Body of pancreas (tissue), 4 donors: ENCODE measurements around the gene PRRT2. TPM values are rescaled to one million over a fixed set of nuclear protein-coding genes. Genes with fewer than 3 reads are reported as not detected.
"Not testable (repeated sequence)": the region's sequence is repeated elsewhere in the genome, so short reads cannot be mapped to it uniquely, and the experiment has no call there.

Experiments used
- ATAC-seq: fragments of 150-250 bp; one replicate; pipeline ENCODE4 v1.9.1; 2016
- DNase-seq, 4 donors: peaks; one replicate each; pipeline ENCODE4 v3.0.0-alpha.2; 2019
- H3K27ac ChIP-seq, 4 donors: fragments of 200-600 bp; sonication (generic); 1 replicate in 3 of 4; 2 replicates in 1 of 4; pipeline versions ENCODE4 v1.5.1 to v1.6.1; 2016 to 2019; ENCODE audit warnings: mild to moderate bottlenecking in 1 of 4, mixed read lengths in 1 of 4, moderate library complexity in 1 of 4
- H3K27me3 ChIP-seq, 2 donors: fragments of 200-600 bp; sonication (generic); one replicate each; pipeline ENCODE4 v1.6.0; 2016; ENCODE audit warnings: mild to moderate bottlenecking in 1 of 2
- H3K36me3 ChIP-seq, 2 donors: fragments of 200-600 bp; sonication (generic); replicated peaks in 1 of 2; 2 replicates each; pipeline ENCODE4 v1.5.1; 2016; ENCODE audit warnings: low read depth in 2 of 2; ENCODE audit not compliant: insufficient read depth in 1 of 2
- H3K4me1 ChIP-seq: fragments of 200-600 bp; sonication (generic); one replicate; pipeline ENCODE4 v1.6.0; 2016
- H3K4me3 ChIP-seq, 2 donors: fragments of 200-600 bp; sonication (generic); 1 replicate in 1 of 2; 2 replicates in 1 of 2; pipeline ENCODE4 v1.5.1; 2016 to 2019
- H3K9me3 ChIP-seq, 3 donors: fragments of 200-600 bp; sonication (generic); 1 replicate in 2 of 3; 2 replicates in 1 of 3; pipeline ENCODE4 v1.5.1; 2016
- CTCF ChIP-seq, 7 experiments: fragments of 450-650 bp in 4 of 7; fragments of 200-600 bp in 3 of 7; sonication (generic) in 3 of 7; IDR thresholded peaks; one replicate each; pipeline ENCODE4 v1.5.1; 2016 to 2019; ENCODE audit warnings: antibody characterized with exemption in 7 of 7
- POLR2A ChIP-seq, 3 donors: fragments of 450-650 bp; IDR thresholded peaks; one replicate each; pipeline ENCODE4 v1.6.1; 2016; ENCODE audit warnings: antibody characterized with exemption in 3 of 3, mild to moderate bottlenecking in 2 of 3
- WGBS, 2 donors: methylation state at CpG; one replicate each; pipeline ENCODE4 v1.1.5; 2017; 5-methylcytosine and 5-hydroxymethylcytosine counted together
- intact Hi-C: fragments of 100-400 bp; cut with DNase I; formaldehyde crosslinking; loops from one replicate; pipeline ENCODE4 v1.15.1; 2023
- total RNA-seq, 2 donors: library from RNA; depleted of rRNA; stranded (reverse); fragments of >200 nt; gene quantifications; one replicate each; pipeline ENCODE4 v1.1.0, GENCODE V29; 2016

PRRT2 gene
- total RNA-seq, 2 donors from 2014 or later: 1.0 TPM; not detected in 1

GRCh38 chr16:29825145-29826044 lies 13.4 kb downstream of the PRRT2 start:
- TF ChIP-seq CTCF (IDR thresholded peaks at IDR 0.05) (no peak), POLR2A (IDR thresholded peaks at IDR 0.05) (no peak)
- Histone ChIP-seq H3K27ac (peak overlapping the region; percentile 70 to 86 (median 78)), H3K4me1 (peaks cover 97% of the 10 kb centered on the region), H3K27me3 (no peaks in the 10 kb centered on the region), H3K36me3 (no peaks in the 10 kb centered on the region), H3K4me3 (no peak overlapping the region), H3K9me3 (no peaks in the 10 kb centered on the region)
- no peak for ATAC-seq
- intact Hi-C loops: no loop called here
- WGBS, 2 donors: 73 to 80% methylated on average over 8 to 10 of the region's 10 CpGs
- DNase-seq: peak in 1 of 4 donors; percentile 40

DNA sequence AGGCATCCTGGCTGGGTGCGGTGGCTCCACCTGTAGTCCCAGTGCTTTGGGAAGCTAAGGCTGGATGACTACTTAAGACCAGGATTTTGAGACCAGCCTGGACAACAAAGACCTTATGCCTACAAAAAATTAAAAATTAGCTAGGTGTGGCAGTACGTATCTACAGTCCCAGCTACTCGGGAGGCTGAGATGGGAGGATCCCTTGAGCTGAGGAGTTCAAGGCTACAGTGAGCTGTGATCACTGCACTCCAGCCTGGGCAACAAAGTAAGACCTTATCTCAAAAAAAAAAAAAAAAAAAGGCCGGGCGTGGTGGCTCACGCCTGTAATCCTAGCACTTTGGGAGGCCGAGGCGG lies 14.3 kb downstream of the PRRT2 start:
- Histone ChIP-seq H3K9me3 (no peaks in the 10 kb centered on the region), H3K4me3 (no peak overlapping the region), H3K36me3 (no peaks in the 10 kb centered on the region), H3K4me1 (peaks cover 100% of the 10 kb centered on the region), H3K27ac (peak overlapping the region in 3 of 4 donors; percentile 77 to 86 (median 78)), H3K27me3 (no peaks in the 10 kb centered on the region)
- 82 to 90% methylated on average over 7 to 8 of the region's 8 CpGs for WGBS, 2 donors
- ATAC-seq: no peak
- DNase-seq: no peak
- no peak for TF ChIP-seq POLR2A (IDR thresholded peaks at IDR 0.05)
- no peak for TF ChIP-seq CTCF (IDR thresholded peaks at IDR 0.05)
- intact Hi-C loops: no loop called here

- Histone ChIP-seq H3K4me1 (peaks cover 62% of the 10 kb centered on the region), H3K27ac (peak overlapping the region in 3 of 4 donors; percentile 25 to 69 (median 29))
- no peak for DNase-seq
These were observed 18.8 kb downstream of the PRRT2 start for GRCh38 chr16:29830774-29831173.

DNA sequence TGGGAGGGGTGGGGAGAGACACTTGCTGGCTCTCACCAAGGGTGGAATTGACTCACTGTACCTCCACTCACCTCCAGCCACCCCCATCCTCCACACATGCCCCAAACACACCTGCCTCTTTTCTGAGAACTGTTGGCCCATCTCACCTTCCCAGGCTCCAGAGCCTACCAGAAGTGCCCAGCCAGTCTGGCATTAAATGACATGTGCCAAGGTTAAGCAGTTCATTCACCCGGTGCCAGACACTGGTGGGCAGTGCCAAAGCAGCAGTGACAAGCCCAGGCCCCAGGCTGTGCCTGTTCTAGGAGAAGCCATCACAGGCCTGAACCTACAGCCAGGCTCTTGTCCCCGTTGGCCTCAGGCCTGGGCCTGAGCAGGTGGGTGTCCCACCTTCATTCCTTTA lies 19.5 kb downstream of the PRRT2 start:
- no peak overlapping the region for H3K4me3 ChIP-seq
- H3K27ac ChIP-seq: peak overlapping the region in 2 of 4 donors; percentile 29 to 69
- intact Hi-C loops: no loop called here
- H3K9me3 ChIP-seq: no peaks in the 10 kb centered on the region
- WGBS, 2 donors: 12 to 48% methylated on average over 2 of the region's 2 CpGs
- peaks cover 9 to 13% of the 10 kb centered on the region in 2 donors for H3K36me3 ChIP-seq
- H3K4me1 ChIP-seq: peaks cover 55% of the 10 kb centered on the region
- DNase-seq: peak; percentile 81 to 94 (median 92)
- peak; percentile 77 for ATAC-seq
- TF ChIP-seq POLR2A (IDR thresholded peaks at IDR 0.05) (no peak), CTCF (IDR thresholded peaks at IDR 0.05) (no peak)
- no peaks in the 10 kb centered on the region for H3K27me3 ChIP-seq

More at GRCh38 chr16:29830774-29831173, 18.8 kb downstream of the PRRT2 start:
- Histone ChIP-seq H3K36me3 (peaks cover 9 to 13% of the 10 kb centered on the region in 2 donors), H3K9me3 (no peaks in the 10 kb centered on the region), H3K27me3 (no peaks in the 10 kb centered on the region), H3K4me3 (no peak overlapping the region)
- WGBS, 2 donors: 94 to 99% methylated on average over 9 to 11 of the region's 11 CpGs
- TF ChIP-seq POLR2A (IDR thresholded peaks at IDR 0.05) (no peak), CTCF (IDR thresholded peaks at IDR 0.05) (no peak)
- intact Hi-C loops: no loop called here
- no peak for ATAC-seq

GRCh38 chr16:29833219-29833618 lies 21.2 kb downstream of the PRRT2 start:
- Histone ChIP-seq H3K36me3 (peaks cover 13 to 29% of the 10 kb centered on the region in 2 donors), H3K4me1 (peaks cover 38% of the 10 kb centered on the region)
- H3K9me3 ChIP-seq, ATAC-seq, H3K27me3 ChIP-seq, H3K27ac ChIP-seq, H3K4me3 ChIP-seq, DNase-seq, intact Hi-C loops: not testable (repeated sequence)
- 91 to 98% methylated on average over 4 of the region's 4 CpGs for WGBS, 2 donors
